GM21381 (cell line): ENCODE results near the gene LBH.

ENCODE experiments used
- ATAC-seq: cut with Tn5 transposase; IDR thresholded peaks from one replicate; pipeline ENCODE4 v1.9.1; 2021; ENCODE audit warnings: mild to moderate bottlenecking, moderate library complexity; ENCODE audit not compliant: unreplicated experiment

The LBH gene

DNA sequence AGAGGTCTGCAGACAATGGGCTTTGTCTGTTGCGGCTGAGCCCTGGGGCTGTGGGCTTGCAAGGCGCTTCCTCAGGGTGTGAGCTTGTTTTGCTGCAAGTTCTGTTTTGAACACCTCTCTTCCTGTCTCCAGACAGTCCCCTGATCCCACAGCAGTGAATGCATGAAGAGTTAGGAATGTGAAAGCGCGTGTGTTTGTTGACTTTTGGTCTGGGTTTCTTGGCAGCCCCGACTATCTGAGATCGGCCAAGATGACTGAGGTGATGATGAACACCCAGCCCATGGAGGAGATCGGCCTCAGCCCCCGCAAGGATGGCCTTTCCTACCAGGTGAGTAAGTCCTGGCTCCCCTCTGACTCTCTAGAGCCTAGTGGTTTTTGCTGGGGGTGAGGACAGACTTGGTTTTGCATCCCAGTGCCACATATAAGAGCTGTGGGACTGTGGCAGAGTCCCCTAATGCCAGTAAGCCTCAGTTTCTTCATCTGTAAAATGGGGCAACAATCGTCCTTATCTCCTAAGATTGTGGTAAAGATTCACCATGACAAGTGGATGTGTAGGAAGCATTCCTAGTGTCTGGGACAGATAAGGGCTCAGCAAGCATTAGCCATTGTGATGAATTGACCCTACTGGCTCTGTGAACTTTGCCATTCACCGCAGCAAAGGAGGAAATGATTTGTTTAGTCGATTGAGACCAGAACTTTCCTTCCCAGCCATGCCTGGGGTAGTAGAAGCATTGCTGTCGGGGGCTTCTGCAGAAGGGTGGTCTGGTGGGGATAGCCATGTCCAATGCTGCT lies 3.0 kb downstream of the LBH start:
- no peak for ATAC-seq

DNA sequence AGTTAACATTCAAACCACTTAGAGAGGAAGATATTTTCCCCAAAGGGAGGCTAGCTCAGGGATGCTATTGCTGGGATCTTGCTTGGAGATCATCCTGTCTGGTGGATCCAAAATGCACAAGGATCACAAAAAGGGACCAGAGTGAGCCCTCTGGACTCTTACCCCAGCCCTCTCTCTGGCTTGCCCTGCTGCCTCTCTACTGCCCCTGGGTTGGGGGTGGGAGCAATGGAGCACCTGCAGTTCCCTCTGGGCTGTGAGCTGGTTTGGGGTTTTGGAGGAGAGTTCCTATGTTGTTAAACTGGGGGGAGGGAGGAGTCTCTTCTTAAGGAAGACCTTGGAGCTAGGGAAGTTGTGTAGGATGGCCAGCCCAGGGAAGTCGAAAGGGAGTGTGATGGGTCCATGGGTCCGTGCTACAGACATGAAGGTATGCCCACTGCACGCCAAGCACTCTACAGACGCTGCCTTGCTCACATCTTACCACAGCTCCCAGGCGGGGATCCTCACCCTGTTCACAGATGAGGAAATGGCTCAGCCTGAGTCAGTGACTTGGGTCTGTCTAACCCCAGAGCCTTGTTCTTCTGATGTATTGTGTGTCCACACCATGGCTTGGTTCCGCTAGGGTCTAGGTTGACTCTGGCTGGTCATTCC lies 3.8 kb downstream of the LBH start:
- no peak for ATAC-seq

DNA sequence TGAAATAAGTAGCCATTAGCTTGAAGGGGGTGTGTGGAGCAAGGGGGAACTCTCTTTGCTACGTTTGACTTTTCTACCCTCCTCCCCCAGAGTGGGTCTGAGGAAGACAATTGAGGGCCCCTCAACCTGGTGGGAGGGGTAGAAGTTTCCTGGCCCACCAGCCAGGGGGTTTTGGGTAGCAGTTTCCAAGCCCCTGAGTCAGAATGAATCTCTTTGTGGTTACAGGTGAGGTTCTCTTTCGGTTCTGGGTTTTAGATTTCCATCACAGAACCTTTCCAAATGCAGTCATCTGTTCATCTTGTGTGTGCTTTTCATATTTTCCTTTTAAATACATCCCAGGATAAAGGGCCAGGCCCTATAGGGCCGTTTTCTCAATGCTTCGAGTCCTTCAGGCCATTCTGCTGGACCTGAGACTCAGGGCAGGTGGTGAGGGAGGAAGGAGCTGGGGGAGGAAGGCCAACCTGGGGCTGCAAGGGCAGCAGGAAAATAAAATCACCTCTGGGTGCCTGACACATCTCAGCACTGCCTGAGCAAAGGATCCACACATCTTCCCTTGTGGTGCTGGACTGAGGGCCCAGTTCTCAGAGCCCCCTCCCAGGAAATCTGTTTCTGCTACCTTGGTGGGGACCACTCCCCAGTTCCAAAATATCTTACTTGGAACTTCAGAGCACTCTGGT lies 4.7 kb downstream of the LBH start:
- ATAC-seq = no peak

DNA sequence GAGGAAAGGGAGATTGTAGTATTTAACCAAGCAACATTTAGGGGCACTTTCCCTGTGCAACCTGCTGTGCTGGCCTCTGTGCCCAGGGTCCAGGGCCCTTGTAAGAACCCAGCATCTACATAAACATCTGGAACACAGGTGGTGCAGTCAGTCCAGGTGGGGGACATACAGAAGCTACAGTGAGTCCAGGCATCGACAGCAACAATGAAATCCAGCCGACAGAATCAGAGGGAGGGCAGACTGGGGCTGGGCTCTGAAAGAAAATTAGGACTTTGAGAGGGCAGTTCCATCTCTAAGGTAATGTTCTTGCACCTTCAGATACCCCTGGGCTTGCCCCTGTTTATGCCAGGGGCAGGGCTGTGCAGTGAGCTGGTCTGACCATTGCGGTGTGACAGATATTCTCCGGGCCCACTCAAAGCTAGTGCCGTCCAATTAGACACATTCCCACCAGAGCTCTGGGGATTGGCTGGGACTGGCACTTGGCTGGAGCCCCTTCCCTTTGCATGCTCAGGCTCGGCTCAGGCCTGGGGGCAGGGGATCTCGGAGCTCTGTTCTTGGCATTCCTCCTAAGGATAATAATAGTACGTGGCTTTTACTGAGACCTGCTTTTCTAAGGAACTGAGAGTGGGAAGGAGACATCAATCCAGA lies 5.4 kb downstream of the LBH start:
- no peak for ATAC-seq

DNA sequence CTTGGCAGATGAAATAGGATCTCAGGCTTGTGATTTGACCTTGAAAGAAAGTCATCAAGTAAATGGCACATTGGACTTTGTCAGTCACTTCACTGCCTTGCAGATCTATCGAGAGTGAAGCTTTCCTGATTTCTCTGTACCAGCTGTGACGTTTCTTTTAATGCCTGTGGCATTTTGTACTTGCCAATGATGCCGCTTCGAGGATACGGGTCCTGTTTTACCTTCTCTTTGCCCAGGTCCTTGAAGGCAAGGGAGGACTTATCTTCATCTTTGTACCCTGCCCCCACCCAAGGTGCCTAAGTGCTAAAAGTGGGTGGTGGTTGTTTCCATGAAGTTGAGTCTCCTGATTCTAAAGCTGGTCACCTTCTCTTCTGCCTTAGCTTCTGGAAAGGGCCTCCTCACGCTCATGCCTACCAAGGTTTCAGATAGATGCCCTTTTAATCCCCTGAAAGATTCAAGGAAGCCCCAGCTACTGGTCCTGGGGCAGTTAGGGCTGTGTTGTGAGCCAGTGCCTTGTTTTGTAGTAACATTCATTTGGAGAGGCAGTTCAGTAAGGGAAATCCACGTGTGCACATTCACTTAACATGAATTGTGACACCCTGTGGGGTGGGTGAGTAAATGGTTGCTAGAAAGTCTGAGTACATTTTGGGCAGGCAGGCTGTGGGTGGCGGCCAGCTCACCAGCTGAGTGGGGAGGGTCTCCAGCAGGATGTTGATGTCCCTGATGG lies 6.1 kb downstream of the LBH start:
- no peak for ATAC-seq

DNA sequence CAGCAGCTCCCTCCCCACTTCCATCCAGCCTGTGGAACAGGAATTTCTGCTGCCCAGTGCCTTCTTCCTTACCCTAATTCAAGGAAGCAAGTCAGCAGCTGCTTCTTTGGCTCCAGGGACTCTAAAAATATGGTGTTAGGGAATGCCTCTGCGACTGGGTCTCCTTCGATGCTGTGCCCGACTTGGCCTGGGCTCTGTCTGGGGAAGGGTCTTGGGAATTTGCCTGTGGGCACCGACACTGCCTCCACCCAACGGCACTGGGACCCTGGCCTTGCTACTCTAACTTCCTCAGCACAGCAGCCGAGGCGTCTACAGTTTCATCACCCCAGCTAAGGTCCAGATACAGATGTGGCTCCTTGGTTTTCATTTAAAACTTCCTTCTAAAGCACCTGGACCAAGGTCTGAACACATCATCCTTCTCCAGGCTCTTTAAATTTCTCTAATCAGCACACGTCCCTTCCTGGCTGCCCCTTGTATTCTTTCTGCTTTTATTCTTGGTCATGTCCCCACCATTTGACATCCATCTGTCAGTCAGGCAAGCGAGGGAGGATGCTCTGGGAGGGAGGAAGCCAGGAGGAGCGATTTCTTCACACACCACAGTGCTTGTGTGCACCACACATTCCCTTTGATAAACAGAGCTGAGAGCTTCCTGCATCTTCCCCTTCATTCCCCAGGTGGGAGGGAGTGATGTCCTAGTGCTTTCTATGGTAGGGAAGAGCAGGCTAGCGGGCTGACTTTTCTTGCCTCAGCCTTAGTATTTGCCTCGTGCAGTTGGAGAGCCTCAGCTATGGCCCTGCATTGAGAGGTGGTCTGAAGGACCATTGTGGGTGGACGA lies 6.8 kb downstream of the LBH start:
- ATAC-seq = no peak

DNA sequence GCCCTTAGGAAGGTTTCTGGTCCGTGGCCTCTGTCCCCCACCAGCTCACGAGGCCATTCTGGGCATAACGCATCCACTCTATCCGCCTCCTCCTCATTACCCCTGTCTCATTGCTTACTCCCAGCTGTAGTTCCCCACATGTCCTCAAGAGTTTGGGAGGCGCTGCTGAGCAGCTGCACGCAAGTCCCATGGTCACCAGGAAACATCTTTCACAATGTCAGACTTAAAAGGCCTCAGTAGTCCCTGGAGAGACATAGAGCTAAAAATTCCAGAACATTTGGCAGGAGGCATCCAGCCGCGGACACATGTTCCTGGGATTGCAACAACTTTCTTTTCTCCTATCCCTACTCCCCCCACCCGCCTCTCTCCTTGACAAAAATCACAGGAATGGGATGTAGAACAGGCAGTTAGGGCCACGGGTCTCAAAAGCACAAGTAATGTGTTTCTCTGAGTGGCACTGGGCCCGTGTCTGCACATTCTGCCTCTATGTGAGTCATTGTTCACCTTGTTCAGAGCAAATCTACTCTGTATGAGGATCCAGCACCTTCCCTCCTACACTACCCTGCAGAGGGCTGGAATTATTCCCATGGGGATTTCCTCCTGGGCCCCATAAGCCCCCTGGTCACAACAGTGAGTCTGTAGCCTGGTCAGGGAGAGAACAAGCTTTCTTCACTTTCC lies 8.1 kb downstream of the LBH start:
- no peak for ATAC-seq

DNA sequence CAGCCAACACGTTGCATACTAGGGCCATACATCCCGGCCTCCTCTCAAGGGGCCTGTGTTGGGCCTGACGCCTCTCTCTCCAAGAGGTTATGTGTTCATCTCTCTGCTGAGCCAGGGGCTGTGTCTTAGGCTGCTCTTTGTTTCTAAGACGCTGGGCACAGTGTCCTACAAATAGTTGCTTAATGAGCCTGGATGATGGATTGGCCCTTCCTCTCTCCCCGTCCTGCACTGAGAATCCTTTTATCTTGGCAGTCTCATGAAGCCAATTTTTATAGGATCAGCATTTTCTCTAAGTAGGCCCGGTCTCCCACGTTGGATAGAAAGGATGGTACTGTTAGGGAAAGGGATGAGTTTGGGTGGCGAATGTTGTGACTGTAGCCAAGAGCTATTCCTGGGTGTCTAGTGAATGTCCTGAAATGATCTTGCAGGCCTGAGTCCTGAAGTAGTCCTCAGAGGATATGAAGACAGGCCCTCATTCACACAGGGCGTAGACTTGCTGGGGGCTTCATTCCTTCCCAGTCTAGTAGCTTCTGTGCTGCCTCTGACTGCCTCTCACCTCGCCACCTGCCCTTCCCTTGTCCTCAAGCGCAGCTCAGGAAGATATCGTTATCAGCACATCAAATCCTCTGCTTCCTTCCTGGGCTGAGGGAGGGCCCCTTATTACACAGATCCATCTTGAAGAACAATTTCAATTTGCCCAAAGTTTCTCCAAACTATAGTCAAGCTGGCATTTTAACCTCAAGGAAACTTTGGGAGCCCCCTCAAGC lies 8.8 kb downstream of the LBH start:
- no peak for ATAC-seq

DNA sequence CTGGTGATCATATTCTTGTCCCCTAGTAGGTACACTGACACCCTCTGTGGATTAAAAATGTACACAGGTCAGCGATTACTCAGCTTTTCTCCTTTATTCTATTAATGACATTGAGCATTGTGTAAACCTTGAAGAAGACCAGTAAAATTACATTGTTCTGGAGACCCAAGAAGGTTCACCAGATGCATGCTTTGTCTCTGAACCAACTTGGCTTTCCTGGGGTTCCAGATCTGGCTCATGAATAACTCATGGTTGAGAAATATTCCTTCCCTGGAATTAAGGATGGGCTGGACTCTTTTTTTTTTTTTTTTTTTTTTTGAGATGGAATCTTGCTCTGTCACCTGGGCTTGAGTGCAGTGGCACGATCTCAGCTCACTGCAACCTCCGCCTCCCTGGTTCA lies 11.9 kb downstream of the LBH start:
- ATAC-seq = no peak

DNA sequence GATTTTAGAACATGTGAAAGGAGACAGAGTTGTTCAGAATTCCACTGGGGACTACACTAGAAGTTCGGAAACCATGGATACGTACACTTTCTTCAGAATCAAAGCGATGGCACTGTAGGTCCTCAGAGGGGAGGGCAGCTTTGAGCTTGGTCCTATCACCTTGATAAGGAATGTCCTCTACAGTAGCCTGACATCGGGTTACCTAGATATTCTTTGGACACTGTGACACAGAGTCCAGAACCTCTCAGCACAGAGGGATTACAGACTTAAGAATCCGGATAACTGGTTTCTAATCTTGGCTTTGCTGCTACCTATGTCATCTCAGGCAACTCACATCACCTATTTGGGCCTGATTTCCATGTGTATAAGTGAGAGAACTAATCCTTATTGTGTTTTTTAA lies 14.0 kb downstream of the LBH start:
- ATAC-seq = no peak

DNA sequence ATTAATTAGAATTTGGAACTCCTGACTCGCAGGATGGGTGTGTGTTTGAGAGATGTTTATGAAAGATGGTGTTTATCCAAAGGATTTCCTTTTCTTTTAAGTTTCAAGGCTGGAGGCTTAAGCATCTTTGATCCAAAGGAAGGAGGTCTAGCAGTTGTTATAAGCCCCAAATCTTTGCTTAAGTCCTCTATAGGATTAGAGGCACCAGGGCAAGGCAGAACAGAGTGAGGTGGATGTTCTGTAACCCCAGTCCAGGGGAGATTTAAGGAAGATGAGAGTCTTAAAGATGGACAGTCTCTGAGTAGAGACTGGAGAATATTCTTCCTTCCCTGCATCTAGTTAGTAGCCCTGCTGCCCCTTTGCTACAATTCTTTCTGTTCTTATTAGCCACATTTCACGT lies 17.5 kb downstream of the LBH start:
- no peak for ATAC-seq

DNA sequence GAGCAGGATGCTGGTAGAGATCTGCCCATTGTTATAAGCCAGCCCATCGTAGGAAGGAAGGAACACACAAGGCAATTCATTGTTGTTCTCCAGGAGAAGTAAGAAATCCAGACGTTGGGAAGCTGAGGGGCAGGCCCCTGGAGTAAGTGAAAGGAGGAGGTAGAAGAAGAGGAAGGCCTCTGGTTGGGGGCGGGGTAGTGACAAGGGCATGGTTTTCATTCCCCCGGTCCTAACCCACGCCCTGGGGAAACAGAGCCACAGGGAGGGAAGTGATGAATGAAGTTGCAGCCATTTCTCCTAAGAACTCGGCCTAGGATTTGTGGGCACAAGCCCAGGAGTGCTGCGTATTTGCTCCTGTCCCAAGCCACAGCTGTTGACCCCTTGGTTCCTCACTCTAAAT lies 18.0 kb downstream of the LBH start:
- ATAC-seq = no peak

DNA sequence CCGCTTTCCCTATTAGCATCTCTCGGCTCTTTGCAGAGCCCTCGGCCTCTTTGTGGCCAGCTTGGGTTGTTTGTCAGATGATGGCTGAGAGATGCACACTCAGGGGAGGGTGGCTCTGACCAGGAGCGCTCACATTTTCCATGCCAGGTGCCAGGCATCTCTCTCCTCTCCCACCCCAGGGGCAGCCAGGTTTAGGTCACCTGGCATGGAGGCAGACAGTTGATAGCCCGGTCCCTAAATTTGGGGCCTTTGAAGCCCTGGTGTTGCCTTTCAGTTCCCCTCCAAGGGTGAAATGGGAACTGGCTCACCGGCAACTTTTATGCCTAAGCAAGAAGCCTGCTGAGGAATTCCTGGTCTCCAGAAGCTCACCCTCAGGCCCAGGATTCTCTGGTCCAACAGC lies 19.1 kb downstream of the LBH start:
- no peak for ATAC-seq

DNA sequence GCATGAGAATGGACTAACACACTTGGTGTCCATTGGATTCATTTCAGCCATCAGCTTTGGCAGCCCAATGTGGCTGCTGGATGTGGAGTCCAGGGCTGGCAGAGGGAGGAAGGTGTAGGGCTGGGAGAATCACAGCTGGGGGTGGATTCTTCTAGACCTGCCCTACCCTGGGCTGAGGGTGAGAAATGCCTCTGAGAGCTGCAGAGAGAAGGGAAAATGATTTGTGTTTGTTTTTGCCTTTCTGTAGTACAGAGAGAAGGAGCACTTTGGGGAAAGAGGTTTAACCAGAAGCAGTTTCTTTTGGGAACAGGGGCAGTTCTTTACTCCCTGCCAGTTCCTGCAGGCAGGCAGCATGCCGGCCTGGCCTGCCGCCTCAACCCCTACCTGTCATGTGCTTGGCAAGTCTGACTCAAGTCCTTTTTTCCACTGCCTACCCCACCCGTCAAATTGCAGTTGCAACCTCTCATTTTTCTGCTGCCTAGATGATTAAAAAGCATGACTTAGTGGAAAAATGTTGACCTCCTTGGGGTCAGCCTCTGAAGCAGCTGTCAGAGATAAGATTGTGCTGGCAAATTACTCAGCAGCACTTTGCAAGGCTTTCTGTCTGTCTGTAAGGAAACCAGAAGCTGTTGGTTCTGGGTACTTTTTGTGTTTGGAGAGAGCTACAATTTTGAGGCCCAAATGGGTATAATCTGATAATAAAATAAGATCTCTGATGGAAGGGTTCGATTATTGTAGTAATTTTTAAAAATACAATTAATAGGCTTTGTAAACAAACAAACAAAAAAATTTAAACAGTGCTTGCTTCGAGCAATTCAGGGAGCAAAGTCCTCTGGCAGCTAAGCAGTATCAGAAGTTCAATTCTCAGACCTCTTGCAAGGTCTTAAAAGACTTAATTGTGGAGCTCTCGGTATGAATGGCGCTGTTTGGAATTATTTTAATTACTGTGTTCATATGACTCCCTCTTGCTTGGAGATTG lies 21.7 kb downstream of the LBH start:
- no peak for ATAC-seq

DNA sequence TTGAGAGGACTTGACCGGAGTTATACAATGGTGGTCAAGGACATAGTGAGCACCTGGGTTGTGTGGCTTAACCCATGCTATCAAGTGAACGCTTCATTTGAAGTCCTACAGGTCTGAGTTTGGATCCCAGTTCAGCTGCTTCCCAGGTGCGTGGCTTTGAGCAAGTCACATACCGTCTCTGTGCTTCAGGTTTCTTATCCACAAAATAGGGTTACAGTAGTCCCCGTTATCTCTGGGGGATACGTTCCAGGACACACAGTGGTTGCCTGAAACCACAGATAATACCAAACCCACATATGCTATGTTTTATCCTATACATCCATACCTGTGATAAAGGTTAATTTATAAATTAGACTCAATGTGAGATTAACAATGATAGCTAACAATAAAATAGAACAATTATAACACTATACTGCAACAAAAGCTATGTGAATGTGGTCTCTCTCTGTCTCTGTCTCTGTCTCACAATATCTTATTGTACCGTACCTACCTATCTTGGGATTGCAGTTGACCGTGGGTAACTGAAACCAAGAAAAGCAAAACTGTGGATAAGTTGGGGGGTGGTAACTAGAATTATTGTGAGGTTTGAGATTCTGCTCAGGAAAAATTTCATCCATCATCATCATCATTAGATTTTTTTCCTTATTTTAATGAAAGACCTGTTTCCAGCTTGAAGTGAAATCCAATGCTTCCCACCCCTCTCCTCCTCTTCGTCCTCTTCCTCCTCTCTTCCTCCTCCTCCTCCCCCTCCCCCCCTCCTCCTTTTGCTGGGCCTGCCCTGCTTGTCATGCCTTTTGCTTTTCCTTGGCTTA lies 22.7 kb downstream of the LBH start:
- no peak for ATAC-seq

DNA sequence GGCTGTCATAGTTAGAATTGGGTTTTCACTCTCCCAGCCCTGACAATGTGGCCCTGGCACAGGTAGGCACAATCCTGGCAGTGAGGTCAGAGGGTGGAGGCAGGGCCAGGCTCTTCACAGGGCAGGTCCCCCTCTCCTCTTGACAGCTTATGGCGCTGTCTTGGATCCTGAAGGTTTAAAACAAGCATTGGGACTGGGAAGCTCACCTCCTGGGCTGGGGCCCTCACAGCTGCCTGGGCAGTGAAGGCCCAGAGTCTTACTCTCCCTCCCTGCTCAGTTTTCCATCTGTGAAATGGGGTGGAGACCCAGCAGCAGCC lies 23.3 kb downstream of the LBH start:
- no peak for ATAC-seq

DNA sequence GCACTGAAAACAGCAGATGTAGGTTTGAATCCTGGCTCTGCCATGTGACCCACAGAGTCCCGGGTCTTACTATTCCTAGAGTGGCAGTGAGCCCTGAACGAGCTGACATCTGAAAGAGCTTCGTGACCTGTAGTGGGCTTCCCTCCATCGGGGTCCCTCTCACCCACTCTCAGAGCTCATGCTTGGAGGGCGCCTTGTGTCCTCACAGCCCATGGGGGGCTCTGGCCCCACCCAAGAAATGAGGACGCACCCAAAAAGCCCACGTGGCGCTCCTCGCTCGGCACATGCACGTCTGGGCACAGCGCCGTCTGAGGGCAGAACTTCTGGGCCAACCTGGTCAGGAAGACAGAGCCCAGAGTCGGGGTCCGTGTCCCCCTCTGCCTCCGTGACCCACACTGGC lies 23.7 kb downstream of the LBH start:
- no peak for ATAC-seq
